K562 (cell line): ENCODE results near the gene NCOA6. TPM values are rescaled to one million over a fixed set of nuclear protein-coding genes. Genes with fewer than 3 reads are reported as not detected.

Experiments used
- ATAC-seq: fragments of 200-7000 bp; cut with Tn5 transposase; 3 replicates; pipeline ENCODE4 v1.9.1; 2020; ENCODE audit warnings: moderate library complexity
- BruUV-seq: library from RNA; stranded (reverse); fragments of 400-500 nt; replicated peaks from 2 replicates; lab custom pipeline; 2021; lab: Mats Ljungman, UMichigan
- CTCF ChIA-PET: fragments of 300-600 bp; formaldehyde crosslinking; extraction: SDS; loops from one replicate; lab custom pipeline; 2021; ENCODE audit warnings: low intra/inter-chr PET ratio; lab: Yijun Ruan, JAX
- POLR2A ChIA-PET: fragments of 300-600, 350-650 bp; sonication (Branson Sonifier 250); formaldehyde crosslinking; extraction: SDS; loops from one replicate; lab custom pipeline; 2021; ENCODE audit warnings: antibody characterized with exemption, inconsistent platforms; lab: Yijun Ruan, JAX
- DNase-seq, 4 experiments: peaks; one replicate each; pipeline versions ENCODE4 v3.0.0 to v3.0.0-alpha.2; 2011 to 2018; ENCODE audit warnings: low spot score in 3 of 4, mixed read lengths in 3 of 4; ENCODE audit errors: extremely low read depth in 1 of 4
- FAIRE-seq: peaks from 2 replicates; lab custom pipeline; 2011; peaks lifted over from hg19 to GRCh38; lab: Jason Lieb, UNC
- H2AFZ ChIP-seq: 2 replicates; pipeline ENCODE4 v1.6.0; 2011; ENCODE audit warnings: low read depth, low read length, control low read depth, inconsistent platforms
- H3K27ac ChIP-seq: fragments of 200-600 bp; 3 replicates; pipeline ENCODE4 v1.8.0; 2011; ENCODE audit warnings: low read depth, mild to moderate bottlenecking, control low read depth, inconsistent platforms, low read length, moderate library complexity, mixed read lengths; ENCODE audit errors: extremely low read depth
- H3K27me3 ChIP-seq, 2 experiments: fragments of 300-600 bp in 1 of 2; 2 replicates in 1 of 2; 3 replicates in 1 of 2; pipeline versions ENCODE4 v1.6.0 to v1.8.0; 2011; ENCODE audit warnings: inconsistent platforms in 2 of 2, low read length in 2 of 2, mild to moderate bottlenecking in 1 of 2, mixed read lengths in 1 of 2, moderate library complexity in 1 of 2; ENCODE audit not compliant: control insufficient read depth in 2 of 2, insufficient read depth in 2 of 2
- H3K36me3 ChIP-seq: fragments of 300-600 bp; 3 replicates; pipeline ENCODE4 v1.8.0; 2011; ENCODE audit warnings: mild to moderate bottlenecking, low read length, inconsistent platforms; ENCODE audit not compliant: control insufficient read depth, insufficient read depth
- H3K4me1 ChIP-seq, 2 experiments: fragments of 200-600 bp in 1 of 2; replicated peaks in 1 of 2; 2 replicates in 1 of 2; 3 replicates in 1 of 2; pipeline versions ENCODE4 v1.5.1 to v1.8.0; 2011; ENCODE audit warnings: inconsistent platforms in 2 of 2, low read length in 2 of 2, mild to moderate bottlenecking in 1 of 2, mixed read lengths in 1 of 2, moderate library complexity in 1 of 2; ENCODE audit not compliant: control insufficient read depth in 2 of 2, insufficient read depth in 2 of 2
- H3K4me2 ChIP-seq: 2 replicates; pipeline ENCODE4 v1.6.1; 2011; ENCODE audit warnings: low read length, control low read depth, inconsistent platforms, mixed read lengths; ENCODE audit not compliant: insufficient read depth
- H3K4me3 ChIP-seq: fragments of 200-600 bp; sonication (generic), shearing (Covaris generic); 2 replicates; pipeline ENCODE4 v1.5.1; 2016; ENCODE audit warnings: control low read depth, inconsistent platforms
- H3K79me2 ChIP-seq: fragments of 200-600 bp; 3 replicates; pipeline ENCODE4 v1.8.0; 2011; ENCODE audit warnings: low read length, inconsistent platforms; ENCODE audit not compliant: control insufficient read depth, insufficient read depth
- H3K9ac ChIP-seq, 2 experiments: 2 replicates each; pipeline versions ENCODE4 v1.6.0 to v1.6.1; 2011; ENCODE audit warnings: low read depth in 2 of 2, low read length in 2 of 2, control low read depth in 1 of 2, inconsistent platforms in 1 of 2, mild to moderate bottlenecking in 1 of 2, mixed read lengths in 1 of 2; ENCODE audit not compliant: insufficient read depth in 1 of 2
- H3K9me1 ChIP-seq: one replicate; pipeline ENCODE4 v1.6.0; 2011; ENCODE audit warnings: inconsistent platforms, mild to moderate bottlenecking, low read length, moderate library complexity; ENCODE audit not compliant: control insufficient read depth, insufficient read depth
- H3K9me3 ChIP-seq: replicated peaks from 2 replicates; pipeline ENCODE4 v1.5.1; 2011; ENCODE audit warnings: low read depth, low read length, inconsistent platforms; ENCODE audit not compliant: control insufficient read depth, insufficient read depth
- H4K20me1 ChIP-seq: replicated peaks from 2 replicates; pipeline ENCODE4 v1.6.1; 2011; ENCODE audit warnings: low read length, inconsistent platforms, mixed read lengths; ENCODE audit not compliant: control insufficient read depth, insufficient read depth
- ATF1 ChIP-seq, 2 experiments: fragments of 450-650 bp in 1 of 2; IDR thresholded peaks; 2 replicates each; pipeline ENCODE4 v1.6.1; 2016; ENCODE audit warnings: missing compliant biosample characterization in 1 of 2, missing genetic modification characterization in 1 of 2
- C11orf30 ChIP-seq: fragments of 450-650 bp; IDR thresholded peaks from 2 replicates; pipeline ENCODE4 v1.6.1; 2016; ENCODE audit warnings: low read depth, mild to moderate bottlenecking
- CREB3 ChIP-seq: fragments of 450-650 bp; conservative IDR thresholded peaks from 2 replicates; pipeline ENCODE4 v1.6.1; 2016; ENCODE audit warnings: missing genetic modification characterization, low read depth, mild to moderate bottlenecking, missing compliant biosample characterization, moderate library complexity
- CREM ChIP-seq: IDR thresholded peaks from 2 replicates; pipeline ENCODE4 v1.6.1; 2014; ENCODE audit warnings: antibody characterized with exemption, low read depth
- FOXO4 ChIP-seq: fragments of 450-650 bp; formaldehyde crosslinking; IDR thresholded peaks from 2 replicates; pipeline ENCODE4 v1.4.0; 2020; ENCODE audit warnings: mild to moderate bottlenecking, moderate library complexity
- NFRKB ChIP-seq: fragments of 450-650 bp; IDR thresholded peaks from 2 replicates; pipeline ENCODE4 v1.6.1; 2016; ENCODE audit warnings: low read depth
- SRSF1 ChIP-seq: fragments of 200-400 bp; formaldehyde crosslinking; IDR thresholded peaks from 2 replicates; pipeline ENCODE4 v1.6.1; 2017; ENCODE audit warnings: mild to moderate bottlenecking, low read depth, low read length, moderate library complexity
- STAT6 ChIP-seq: sonication (generic); formaldehyde crosslinking; IDR thresholded peaks from 2 replicates; pipeline ENCODE4 v1.8.1; 2023; ENCODE audit warnings: mild to moderate bottlenecking, missing genetic modification reagents
- TEAD1 ChIP-seq, 2 experiments: fragments of 450-650 bp in 1 of 2; sonication (generic) in 1 of 2; formaldehyde crosslinking; IDR thresholded peaks; 2 replicates each; pipeline versions ENCODE4 v1.4.0 to v1.8.0; 2020 to 2022; ENCODE audit warnings: mild to moderate bottlenecking in 2 of 2, missing genetic modification reagents in 1 of 2
- WGBS: fragments of 100-300 bp; shearing (Covaris generic); methylation state at CpG from one replicate; pipeline ENCODE4 v1.1.6; 2016; ENCODE audit warnings: low coverage, mixed read lengths; ENCODE audit not compliant: insufficient coverage; ENCODE audit errors: missing lambda C conversion rate; 5-methylcytosine and 5-hydroxymethylcytosine counted together
- in situ Hi-C: fragments of 300-500 bp; cut with MboI; formaldehyde crosslinking; loops from 4 replicates; pipeline ENCODE4 v1.15.0; 2018; ENCODE audit warnings: inconsistent platforms, mixed read lengths
- intact Hi-C: fragments of 100-400 bp; cut with micrococcal nuclease; formaldehyde crosslinking; loops from 2 replicates; pipeline ENCODE4 v1.14.2; 2022
- polyA plus RNA-seq, 8 experiments: library from polyadenylated mRNA; depleted of rRNA in 4 of 8; stranded (reverse) in 5 of 8; unstranded in 3 of 8; fragments of >200 nt; fragmentation: Nextera tagmentation in 2 of 8; fragmentation: Illumina TruSeq in 1 of 8; extraction: Ambion mirVana in 2 of 8; extraction: Trizol in 1 of 8; gene quantifications; 2 replicates each; pipeline versions ENCODE4 v1.2.1 to v1.2.3, GENCODE V29; 2011 to 2014; ENCODE audit warnings: inconsistent platforms in 1 of 8, missing spikeins in 1 of 8
- total RNA-seq, 7 experiments: library from RNA; depleted of rRNA in 6 of 7; stranded (reverse); fragments of >200 nt in 6 of 7; fragmentation: Illumina TruSeq in 2 of 7; extraction: Trizol in 2 of 7; gene quantifications; 2 replicates each; pipeline versions ENCODE4 v1.2.1 to v1.2.3, GENCODE V29; 2011 to 2021; ENCODE audit warnings: low replicate concordance in 1 of 7
- TF ChIP-seq, protein P1 (sequence below): fragments of 450-650 bp; formaldehyde crosslinking; IDR thresholded peaks from 2 replicates; pipeline ENCODE4 v1.4.0; 2020; ENCODE audit warnings: mild to moderate bottlenecking, moderate library complexity
- TF ChIP-seq, protein P2 (sequence below): fragments of 450-650 bp; IDR thresholded peaks from 2 replicates; pipeline ENCODE4 v1.6.1; 2018; ENCODE audit not compliant: partially characterized antibody

The NCOA6 gene
- total and polyA plus RNA-seq, 9 of the 15 experiments (the other 6 are each of a cell fraction or from before 2014, with no cell fraction given), result 6.1 to 25.0 (median 9.5) TPM

- Histone ChIP-seq H3K79me2 (no peaks in the 10 kb centered on the region), H3K4me2 (no peak overlapping the region), H2AFZ (no peak overlapping the region), H3K27ac (no peak overlapping the region), H3K9ac (no peak overlapping the region), H3K4me3 (no peak overlapping the region), H3K9me1 (no peaks in the 10 kb centered on the region), H3K4me1 (peaks cover 0 to 10% of the 10 kb centered on the region in 2 experiments; a peak in 1 of 5 replicates), H4K20me1 (0 out of 2 replicates have a peak, but pooled peaks cover 3% of the 10 kb centered on the region), H3K9me3 (no peaks in the 10 kb centered on the region), H3K36me3 (peaks cover 18% of the 10 kb centered on the region; the same call in 2 of the 3 replicates), H3K27me3 (no peaks in the 10 kb centered on the region)
- ChIA-PET POLR2A (interaction anchor here (0.6 to 0.7 kb wide), 3 partner anchors 13 to 333 kb away, joined by 3 to 5 read pairs (median 4); no protein-coding TSS in a partner anchor), CTCF (no interaction called here)
- intact Hi-C loops, result no loop called here
- 89% methylated on average over 5 of the region's 5 CpGs for WGBS
- in situ Hi-C loops, result no loop called here
- ATAC-seq (no peak), FAIRE-seq (no peak), DNase-seq (no peak)
- BruUV-seq, result no TSS peak
- TF ChIP-seq STAT6, result no peak
- no peak for TF ChIP-seq CREM
- no peak for TF ChIP-seq TEAD1 (CRISPR knock-in tag; IDR thresholded peaks at IDR 0.05)
- TF ChIP-seq ATF1 (CRISPR knock-in tag; IDR thresholded peaks at IDR 0.05), result no peak
- no peak for TF ChIP-seq ATF1 (tag; IDR thresholded peaks at IDR 0.05)
- no peak for TF ChIP-seq C11orf30
- TF ChIP-seq, protein P1, sequence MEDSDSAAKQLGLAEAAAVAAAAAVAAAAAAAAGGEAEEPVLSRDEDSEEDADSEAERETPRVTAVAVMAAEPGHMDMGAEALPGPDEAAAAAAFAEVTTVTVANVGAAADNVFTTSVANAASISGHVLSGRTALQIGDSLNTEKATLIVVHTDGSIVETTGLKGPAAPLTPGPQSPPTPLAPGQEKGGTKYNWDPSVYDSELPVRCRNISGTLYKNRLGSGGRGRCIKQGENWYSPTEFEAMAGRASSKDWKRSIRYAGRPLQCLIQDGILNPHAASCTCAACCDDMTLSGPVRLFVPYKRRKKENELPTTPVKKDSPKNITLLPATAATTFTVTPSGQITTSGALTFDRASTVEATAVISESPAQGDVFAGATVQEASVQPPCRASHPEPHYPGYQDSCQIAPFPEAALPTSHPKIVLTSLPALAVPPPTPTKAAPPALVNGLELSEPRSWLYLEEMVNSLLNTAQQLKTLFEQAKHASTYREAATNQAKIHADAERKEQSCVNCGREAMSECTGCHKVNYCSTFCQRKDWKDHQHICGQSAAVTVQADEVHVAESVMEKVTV (CRISPR knock-in tag), result no peak
- TF ChIP-seq FOXO4 (CRISPR knock-in tag), result no peak
- no peak for TF ChIP-seq CREB3 (tag)
- no peak for TF ChIP-seq NFRKB
- TF ChIP-seq, protein P2, sequence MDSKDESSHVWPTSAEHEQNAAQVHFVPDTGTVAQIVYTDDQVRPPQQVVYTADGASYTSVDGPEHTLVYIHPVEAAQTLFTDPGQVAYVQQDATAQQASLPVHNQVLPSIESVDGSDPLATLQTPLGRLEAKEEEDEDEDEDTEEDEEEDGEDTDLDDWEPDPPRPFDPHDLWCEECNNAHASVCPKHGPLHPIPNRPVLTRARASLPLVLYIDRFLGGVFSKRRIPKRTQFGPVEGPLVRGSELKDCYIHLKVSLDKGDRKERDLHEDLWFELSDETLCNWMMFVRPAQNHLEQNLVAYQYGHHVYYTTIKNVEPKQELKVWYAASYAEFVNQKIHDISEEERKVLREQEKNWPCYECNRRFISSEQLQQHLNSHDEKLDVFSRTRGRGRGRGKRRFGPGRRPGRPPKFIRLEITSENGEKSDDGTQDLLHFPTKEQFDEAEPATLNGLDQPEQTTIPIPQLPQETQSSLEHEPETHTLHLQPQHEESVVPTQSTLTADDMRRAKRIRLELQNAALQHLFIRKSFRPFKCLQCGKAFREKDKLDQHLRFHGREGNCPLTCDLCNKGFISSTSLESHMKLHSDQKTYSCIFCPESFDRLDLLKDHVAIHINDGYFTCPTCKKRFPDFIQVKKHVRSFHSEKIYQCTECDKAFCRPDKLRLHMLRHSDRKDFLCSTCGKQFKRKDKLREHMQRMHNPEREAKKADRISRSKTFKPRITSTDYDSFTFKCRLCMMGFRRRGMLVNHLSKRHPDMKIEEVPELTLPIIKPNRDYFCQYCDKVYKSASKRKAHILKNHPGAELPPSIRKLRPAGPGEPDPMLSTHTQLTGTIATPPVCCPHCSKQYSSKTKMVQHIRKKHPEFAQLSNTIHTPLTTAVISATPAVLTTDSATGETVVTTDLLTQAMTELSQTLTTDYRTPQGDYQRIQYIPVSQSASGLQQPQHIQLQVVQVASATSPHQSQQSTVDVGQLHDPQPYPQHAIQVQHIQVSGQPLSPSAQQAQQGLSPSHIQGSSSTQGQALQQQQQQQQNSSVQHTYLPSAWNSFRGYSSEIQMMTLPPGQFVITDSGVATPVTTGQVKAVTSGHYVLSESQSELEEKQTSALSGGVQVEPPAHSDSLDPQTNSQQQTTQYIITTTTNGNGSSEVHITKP, result no peak
- TF ChIP-seq SRSF1, result no peak
Observed at GRCh38 chr20:34864216-34864615, 38.8 kb upstream of the NCOA6 start.
